Renal cortex interstitium (tissue), 11 donors: Measurements from ENCODE around the gene SLC15A4. TPM values are rescaled to one million over a fixed set of nuclear protein-coding genes. Genes with fewer than 3 reads are reported as not detected.
"Not testable (repeated sequence)": the region's sequence is repeated elsewhere in the genome, so short reads cannot be mapped to it uniquely, and the experiment has no call there.

Experiments
- DNase-seq, 11 donors: peaks; one replicate each; pipeline ENCODE4 v3.0.0-alpha.2; 2013; ENCODE audit warnings: low read depth in 9 of 11, low spot score in 4 of 11; ENCODE audit errors: extremely low read depth in 1 of 11
- polyA plus RNA-seq, 3 donors: library from polyadenylated mRNA; unstranded; fragments of 120-200 nt; gene quantifications; one replicate each; pipeline ENCODE4 v1.2.1, GENCODE V29; 2013; ENCODE audit not compliant: insufficient read length in 3 of 3

The SLC15A4 gene
- polyA plus RNA-seq, 3 donors, result 27.6 to 35.1 (median 30.5) TPM

GRCh38 chr12:128819293-128820144 lies 4.2 kb downstream of the SLC15A4 start:
- DNase-seq, result no peak

- DNase-seq, result no peak
Observed at GRCh38 chr12:128818065-128819022, 5.4 kb downstream of the SLC15A4 start.

GRCh38 chr12:128817111-128818015 lies 6.4 kb downstream of the SLC15A4 start:
- no peak for DNase-seq

GRCh38 chr12:128816643-128816920 lies 7.2 kb downstream of the SLC15A4 start:
- DNase-seq, result no peak

GRCh38 chr12:128815779-128816642 lies 7.7 kb downstream of the SLC15A4 start:
- DNase-seq, result no peak

- no peak for DNase-seq
Observed at GRCh38 chr12:128814411-128815261, 9.1 kb downstream of the SLC15A4 start.

GRCh38 chr12:128813883-128814282 lies 9.9 kb downstream of the SLC15A4 start:
- no peak for DNase-seq

GRCh38 chr12:128813392-128813791 lies 10.4 kb downstream of the SLC15A4 start:
- DNase-seq, result no peak

- DNase-seq, result no peak
Observed at GRCh38 chr12:128811806-128812205, 12.0 kb downstream of the SLC15A4 start.

GRCh38 chr12:128810182-128811127 lies 13.3 kb downstream of the SLC15A4 start:
- no peak for DNase-seq

- DNase-seq, result no peak
Observed at GRCh38 chr12:128808651-128809050, 15.1 kb downstream of the SLC15A4 start.

- DNase-seq, result no peak
Observed at GRCh38 chr12:128807161-128807724, 16.5 kb downstream of the SLC15A4 start.

- DNase-seq, result no peak
Observed at GRCh38 chr12:128806573-128806972, 17.2 kb downstream of the SLC15A4 start.

GRCh38 chr12:128805406-128805805 lies 18.4 kb downstream of the SLC15A4 start:
- not testable (repeated sequence) for DNase-seq

GRCh38 chr12:128804762-128805161 lies 19.0 kb downstream of the SLC15A4 start:
- no peak for DNase-seq

GRCh38 chr12:128803788-128804187 lies 20.0 kb downstream of the SLC15A4 start:
- no peak for DNase-seq
